AG10803 (cell line): ENCODE results near the gene CTNNA1.
"Not testable (repeated sequence)": the region's sequence is repeated elsewhere in the genome, so short reads cannot be mapped to it uniquely, and the experiment has no call there.

Experiments
- DNase-seq: peaks from one replicate; pipeline ENCODE4 v3.0.0; 2010; ENCODE audit warnings: low read depth
- H3K4me3 ChIP-seq: 2 replicates; pipeline ENCODE4 v1.5.1; 2011; ENCODE audit warnings: mild to moderate bottlenecking, low read length, control low read depth
- CTCF ChIP-seq: conservative IDR thresholded peaks from 2 replicates; pipeline ENCODE4 v1.5.1; 2011; ENCODE audit warnings: mild to moderate bottlenecking, low read length, control low read depth, inconsistent platforms

CTNNA1 gene

GRCh38 chr5:138803285-138803684 is 50.1 kb downstream of the CTNNA1 start:
- no peak overlapping the region for H3K4me3 ChIP-seq
- no peak for DNase-seq
- no peak for TF ChIP-seq CTCF

- TF ChIP-seq CTCF: no peak
- H3K4me3 ChIP-seq: no peak overlapping the region
- no peak for DNase-seq
Measured at GRCh38 chr5:138803935-138804334, 50.7 kb downstream of the CTNNA1 start.

GRCh38 chr5:138805096-138805495 is 51.9 kb downstream of the CTNNA1 start:
- no peak overlapping the region for H3K4me3 ChIP-seq
- TF ChIP-seq CTCF: no peak
- DNase-seq: no peak

GRCh38 chr5:138807182-138807581 is 54.0 kb downstream of the CTNNA1 start:
- no peak for DNase-seq
- no peak overlapping the region for H3K4me3 ChIP-seq
- no peak for TF ChIP-seq CTCF

GRCh38 chr5:138809391-138809790 is 56.2 kb downstream of the CTNNA1 start:
- TF ChIP-seq CTCF: no peak
- peak; percentile 31 for DNase-seq
- no peak overlapping the region for H3K4me3 ChIP-seq

GRCh38 chr5:138810861-138811260 is 57.6 kb downstream of the CTNNA1 start:
- DNase-seq, H3K4me3 ChIP-seq: not testable (repeated sequence)

- no peak for TF ChIP-seq CTCF
- DNase-seq: no peak
- H3K4me3 ChIP-seq: no peak overlapping the region
Measured at GRCh38 chr5:138815529-138815928, 62.3 kb downstream of the CTNNA1 start.

GRCh38 chr5:138817241-138817640 is 64.0 kb downstream of the CTNNA1 start:
- no peak for TF ChIP-seq CTCF
- no peak for DNase-seq
- no peak overlapping the region for H3K4me3 ChIP-seq
